ENCODE data around the gene PFAS. TPM values are rescaled to one million over a fixed set of nuclear protein-coding genes. Genes with fewer than 3 reads are reported as not detected.

PFAS gene
- total RNA-seq, 1 experiment from 2014 or later: 246 TPM

DNA sequence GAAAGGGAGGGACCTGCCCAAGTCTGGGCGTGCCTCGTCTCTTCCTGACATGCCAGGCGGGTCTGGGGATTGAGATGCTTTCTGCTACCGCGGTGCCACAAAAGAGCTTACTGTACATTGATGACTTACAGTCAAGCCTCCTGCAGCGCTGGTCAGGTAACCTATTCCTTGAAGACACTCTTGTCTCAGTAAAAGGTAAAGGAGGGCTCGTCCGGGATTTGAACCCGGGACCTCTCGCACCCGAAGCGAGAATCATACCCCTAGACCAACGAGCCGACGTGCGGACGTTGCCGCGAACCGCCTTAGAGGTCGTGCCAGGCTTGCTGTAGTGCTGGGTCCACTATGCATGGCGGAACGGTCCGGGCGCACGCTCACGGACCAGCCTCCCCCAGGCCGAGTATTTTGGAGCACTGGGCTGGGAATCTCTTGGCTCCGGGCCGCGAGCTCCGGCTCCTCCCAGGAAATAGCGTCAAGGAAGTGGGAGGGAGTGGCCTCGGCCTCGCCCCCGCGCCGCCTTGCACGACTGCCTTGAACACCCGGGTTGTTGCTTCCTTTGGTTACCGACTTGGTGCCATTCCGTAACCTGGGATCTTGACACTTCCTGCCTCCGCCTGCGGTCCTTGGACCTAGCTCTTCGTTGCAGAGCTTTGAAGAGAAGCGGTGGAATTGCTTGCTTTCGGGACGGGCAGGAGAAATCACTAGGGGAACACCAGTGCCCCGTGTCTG is 26.3 kb upstream of the PFAS start (continued):
- TF ChIP-seq IRF2 (CRISPR knock-in tag; IDR thresholded peaks at IDR 0.05; ENCODE audit: borderline replicate concordance, low read depth): no peak
- TF ChIP-seq OVOL2 (CRISPR knock-in tag; IDR thresholded peaks at IDR 0.05; ENCODE audit: borderline replicate concordance): no peak
- no peak for TF ChIP-seq ZNF219 (CRISPR knock-in tag; IDR thresholded peaks at IDR 0.05; ENCODE audit: borderline replicate concordance)
- TF ChIP-seq, protein P1, sequence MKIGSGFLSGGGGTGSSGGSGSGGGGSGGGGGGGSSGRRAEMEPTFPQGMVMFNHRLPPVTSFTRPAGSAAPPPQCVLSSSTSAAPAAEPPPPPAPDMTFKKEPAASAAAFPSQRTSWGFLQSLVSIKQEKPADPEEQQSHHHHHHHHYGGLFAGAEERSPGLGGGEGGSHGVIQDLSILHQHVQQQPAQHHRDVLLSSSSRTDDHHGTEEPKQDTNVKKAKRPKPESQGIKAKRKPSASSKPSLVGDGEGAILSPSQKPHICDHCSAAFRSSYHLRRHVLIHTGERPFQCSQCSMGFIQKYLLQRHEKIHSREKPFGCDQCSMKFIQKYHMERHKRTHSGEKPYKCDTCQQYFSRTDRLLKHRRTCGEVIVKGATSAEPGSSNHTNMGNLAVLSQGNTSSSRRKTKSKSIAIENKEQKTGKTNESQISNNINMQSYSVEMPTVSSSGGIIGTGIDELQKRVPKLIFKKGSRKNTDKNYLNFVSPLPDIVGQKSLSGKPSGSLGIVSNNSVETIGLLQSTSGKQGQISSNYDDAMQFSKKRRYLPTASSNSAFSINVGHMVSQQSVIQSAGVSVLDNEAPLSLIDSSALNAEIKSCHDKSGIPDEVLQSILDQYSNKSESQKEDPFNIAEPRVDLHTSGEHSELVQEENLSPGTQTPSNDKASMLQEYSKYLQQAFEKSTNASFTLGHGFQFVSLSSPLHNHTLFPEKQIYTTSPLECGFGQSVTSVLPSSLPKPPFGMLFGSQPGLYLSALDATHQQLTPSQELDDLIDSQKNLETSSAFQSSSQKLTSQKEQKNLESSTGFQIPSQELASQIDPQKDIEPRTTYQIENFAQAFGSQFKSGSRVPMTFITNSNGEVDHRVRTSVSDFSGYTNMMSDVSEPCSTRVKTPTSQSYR (CRISPR knock-in tag; IDR thresholded peaks at IDR 0.05): no peak
- TF ChIP-seq ESRRA (CRISPR knock-in tag; IDR thresholded peaks at IDR 0.05; ENCODE audit: borderline replicate concordance): no peak
- no peak for TF ChIP-seq ZNF263 (CRISPR knock-in tag; IDR thresholded peaks at IDR 0.05; ENCODE audit: low read depth)
- TF ChIP-seq, protein P2, sequence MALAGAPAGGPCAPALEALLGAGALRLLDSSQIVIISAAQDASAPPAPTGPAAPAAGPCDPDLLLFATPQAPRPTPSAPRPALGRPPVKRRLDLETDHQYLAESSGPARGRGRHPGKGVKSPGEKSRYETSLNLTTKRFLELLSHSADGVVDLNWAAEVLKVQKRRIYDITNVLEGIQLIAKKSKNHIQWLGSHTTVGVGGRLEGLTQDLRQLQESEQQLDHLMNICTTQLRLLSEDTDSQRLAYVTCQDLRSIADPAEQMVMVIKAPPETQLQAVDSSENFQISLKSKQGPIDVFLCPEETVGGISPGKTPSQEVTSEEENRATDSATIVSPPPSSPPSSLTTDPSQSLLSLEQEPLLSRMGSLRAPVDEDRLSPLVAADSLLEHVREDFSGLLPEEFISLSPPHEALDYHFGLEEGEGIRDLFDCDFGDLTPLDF (CRISPR knock-in tag; IDR thresholded peaks at IDR 0.05): no peak
- peak; percentile 12; the same call in 1 of the 2 replicates for TF ChIP-seq ZNF121 (CRISPR knock-in tag; IDR thresholded peaks at IDR 0.05)
- TF ChIP-seq, protein P3, sequence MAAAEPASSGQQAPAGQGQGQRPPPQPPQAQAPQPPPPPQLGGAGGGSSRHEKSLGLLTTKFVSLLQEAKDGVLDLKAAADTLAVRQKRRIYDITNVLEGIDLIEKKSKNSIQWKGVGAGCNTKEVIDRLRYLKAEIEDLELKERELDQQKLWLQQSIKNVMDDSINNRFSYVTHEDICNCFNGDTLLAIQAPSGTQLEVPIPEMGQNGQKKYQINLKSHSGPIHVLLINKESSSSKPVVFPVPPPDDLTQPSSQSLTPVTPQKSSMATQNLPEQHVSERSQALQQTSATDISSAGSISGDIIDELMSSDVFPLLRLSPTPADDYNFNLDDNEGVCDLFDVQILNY (CRISPR knock-in tag; IDR thresholded peaks at IDR 0.05): no peak
- 0 out of 2 replicates have a peak, but pooled peaks have one; percentile 63 for TF ChIP-seq NFATC4 (CRISPR knock-in tag; IDR thresholded peaks at IDR 0.05)
- TF ChIP-seq TCF7 (CRISPR knock-in tag; IDR thresholded peaks at IDR 0.05; ENCODE audit: low read depth): no peak; the same call in 1 of the 2 replicates
- TF ChIP-seq PRRX2 (CRISPR knock-in tag; IDR thresholded peaks at IDR 0.05): 0 out of 2 replicates have a peak, but pooled peaks have one; percentile 27
- peak; percentile 80; the same call in 1 of the 2 replicates for TF ChIP-seq TP53 (CRISPR knock-in tag; IDR thresholded peaks at IDR 0.05)
- no peak for TF ChIP-seq E2F4 (CRISPR knock-in tag; IDR thresholded peaks at IDR 0.05; ENCODE audit: borderline replicate concordance, low read depth)
- TF ChIP-seq, protein P4, sequence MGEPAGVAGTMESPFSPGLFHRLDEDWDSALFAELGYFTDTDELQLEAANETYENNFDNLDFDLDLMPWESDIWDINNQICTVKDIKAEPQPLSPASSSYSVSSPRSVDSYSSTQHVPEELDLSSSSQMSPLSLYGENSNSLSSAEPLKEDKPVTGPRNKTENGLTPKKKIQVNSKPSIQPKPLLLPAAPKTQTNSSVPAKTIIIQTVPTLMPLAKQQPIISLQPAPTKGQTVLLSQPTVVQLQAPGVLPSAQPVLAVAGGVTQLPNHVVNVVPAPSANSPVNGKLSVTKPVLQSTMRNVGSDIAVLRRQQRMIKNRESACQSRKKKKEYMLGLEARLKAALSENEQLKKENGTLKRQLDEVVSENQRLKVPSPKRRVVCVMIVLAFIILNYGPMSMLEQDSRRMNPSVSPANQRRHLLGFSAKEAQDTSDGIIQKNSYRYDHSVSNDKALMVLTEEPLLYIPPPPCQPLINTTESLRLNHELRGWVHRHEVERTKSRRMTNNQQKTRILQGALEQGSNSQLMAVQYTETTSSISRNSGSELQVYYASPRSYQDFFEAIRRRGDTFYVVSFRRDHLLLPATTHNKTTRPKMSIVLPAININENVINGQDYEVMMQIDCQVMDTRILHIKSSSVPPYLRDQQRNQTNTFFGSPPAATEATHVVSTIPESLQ (CRISPR knock-in tag; IDR thresholded peaks at IDR 0.05): 0 out of 2 replicates have a peak, but pooled peaks have one; percentile 39
- peak; percentile 36; the same call in 1 of the 2 replicates for TF ChIP-seq IRF1 (CRISPR knock-in tag; IDR thresholded peaks at IDR 0.05)
- no peak for TF ChIP-seq SOX15 (CRISPR knock-in tag; IDR thresholded peaks at IDR 0.05)
- TF ChIP-seq, protein P5, sequence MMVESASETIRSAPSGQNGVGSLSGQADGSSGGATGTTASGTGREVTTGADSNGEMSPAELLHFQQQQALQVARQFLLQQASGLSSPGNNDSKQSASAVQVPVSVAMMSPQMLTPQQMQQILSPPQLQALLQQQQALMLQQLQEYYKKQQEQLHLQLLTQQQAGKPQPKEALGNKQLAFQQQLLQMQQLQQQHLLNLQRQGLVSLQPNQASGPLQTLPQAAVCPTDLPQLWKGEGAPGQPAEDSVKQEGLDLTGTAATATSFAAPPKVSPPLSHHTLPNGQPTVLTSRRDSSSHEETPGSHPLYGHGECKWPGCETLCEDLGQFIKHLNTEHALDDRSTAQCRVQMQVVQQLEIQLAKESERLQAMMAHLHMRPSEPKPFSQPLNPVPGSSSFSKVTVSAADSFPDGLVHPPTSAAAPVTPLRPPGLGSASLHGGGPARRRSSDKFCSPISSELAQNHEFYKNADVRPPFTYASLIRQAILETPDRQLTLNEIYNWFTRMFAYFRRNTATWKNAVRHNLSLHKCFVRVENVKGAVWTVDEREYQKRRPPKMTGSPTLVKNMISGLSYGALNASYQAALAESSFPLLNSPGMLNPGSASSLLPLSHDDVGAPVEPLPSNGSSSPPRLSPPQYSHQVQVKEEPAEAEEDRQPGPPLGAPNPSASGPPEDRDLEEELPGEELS (CRISPR knock-in tag; IDR thresholded peaks at IDR 0.05): peak; percentile 85
- no peak for TF ChIP-seq ZNF317 (CRISPR knock-in tag; IDR thresholded peaks at IDR 0.05; ENCODE audit: borderline replicate concordance, low read depth)
- no peak for TF ChIP-seq NR2C2 (CRISPR knock-in tag; IDR thresholded peaks at IDR 0.05)
- TF ChIP-seq CBFB (CRISPR knock-in tag; IDR thresholded peaks at IDR 0.05; ENCODE audit: low read depth): no peak
- TF ChIP-seq TEAD1 (CRISPR knock-in tag; IDR thresholded peaks at IDR 0.05): no peak
- TF ChIP-seq STAT6 (CRISPR knock-in tag; conservative IDR thresholded peaks at IDR 0.05; ENCODE audit: low read depth): peak; percentile 79; the same call in 1 of the 2 replicates
- TF ChIP-seq JAZF1 (CRISPR knock-in tag; IDR thresholded peaks at IDR 0.05): no peak

All from WTC11 (cell line).